ENCODE results near the gene METTL16.
"Not testable (repeated sequence)": the region's sequence is repeated elsewhere in the genome, so short reads cannot be mapped to it uniquely, and the experiment has no call there.

Gene METTL16, protein sequence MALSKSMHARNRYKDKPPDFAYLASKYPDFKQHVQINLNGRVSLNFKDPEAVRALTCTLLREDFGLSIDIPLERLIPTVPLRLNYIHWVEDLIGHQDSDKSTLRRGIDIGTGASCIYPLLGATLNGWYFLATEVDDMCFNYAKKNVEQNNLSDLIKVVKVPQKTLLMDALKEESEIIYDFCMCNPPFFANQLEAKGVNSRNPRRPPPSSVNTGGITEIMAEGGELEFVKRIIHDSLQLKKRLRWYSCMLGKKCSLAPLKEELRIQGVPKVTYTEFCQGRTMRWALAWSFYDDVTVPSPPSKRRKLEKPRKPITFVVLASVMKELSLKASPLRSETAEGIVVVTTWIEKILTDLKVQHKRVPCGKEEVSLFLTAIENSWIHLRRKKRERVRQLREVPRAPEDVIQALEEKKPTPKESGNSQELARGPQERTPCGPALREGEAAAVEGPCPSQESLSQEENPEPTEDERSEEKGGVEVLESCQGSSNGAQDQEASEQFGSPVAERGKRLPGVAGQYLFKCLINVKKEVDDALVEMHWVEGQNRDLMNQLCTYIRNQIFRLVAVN

DNA sequence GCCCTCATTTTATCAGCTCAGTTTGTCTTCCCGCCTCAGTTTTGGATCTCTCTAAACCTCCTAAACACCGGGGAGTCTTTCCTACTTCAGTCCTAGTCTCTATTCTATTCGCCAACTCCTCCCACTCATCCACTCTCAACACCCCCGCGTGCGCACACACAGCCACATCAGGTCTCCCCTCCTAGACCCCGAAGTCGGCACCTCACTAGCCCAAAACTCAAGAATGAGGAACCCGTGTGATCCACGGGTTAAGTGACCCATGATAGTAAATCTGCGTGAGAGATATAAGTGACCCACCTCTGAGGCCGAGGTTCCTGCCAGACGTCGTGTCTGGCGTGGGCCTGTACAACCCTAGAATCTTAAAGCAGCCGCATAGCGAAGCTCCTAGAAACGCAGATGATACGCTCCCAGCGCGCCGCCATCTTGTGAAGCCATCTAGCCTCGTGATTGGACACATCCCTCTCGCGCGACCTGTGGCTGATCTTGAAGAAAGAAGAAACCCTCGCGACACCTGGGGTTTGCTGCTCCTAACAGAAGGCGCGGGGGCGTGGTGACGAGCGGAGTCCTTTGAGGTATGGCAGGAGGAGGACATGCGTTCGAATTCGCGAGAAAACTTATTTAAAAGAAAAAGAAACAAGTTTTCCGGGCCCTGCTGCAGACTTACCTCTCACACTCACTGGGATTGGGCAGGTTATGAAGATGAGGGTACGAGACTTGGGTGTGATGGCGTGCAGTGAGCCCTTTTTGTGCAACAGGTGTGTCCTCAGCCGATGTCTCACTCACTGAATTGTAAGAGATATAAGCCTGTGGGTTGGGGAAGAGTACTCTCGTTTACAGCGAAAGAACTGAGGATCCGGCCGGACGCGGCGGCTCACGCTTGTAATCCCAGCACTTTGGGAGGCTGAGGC is at the start of gene METTL16:
METTL16 (minus strand) TSS at position 427 of the 908 bp plus-strand sequence. CDS start 9,557 bp downstream, outside the sequence.
- DNase-seq, result peak; percentile 100

DNA sequence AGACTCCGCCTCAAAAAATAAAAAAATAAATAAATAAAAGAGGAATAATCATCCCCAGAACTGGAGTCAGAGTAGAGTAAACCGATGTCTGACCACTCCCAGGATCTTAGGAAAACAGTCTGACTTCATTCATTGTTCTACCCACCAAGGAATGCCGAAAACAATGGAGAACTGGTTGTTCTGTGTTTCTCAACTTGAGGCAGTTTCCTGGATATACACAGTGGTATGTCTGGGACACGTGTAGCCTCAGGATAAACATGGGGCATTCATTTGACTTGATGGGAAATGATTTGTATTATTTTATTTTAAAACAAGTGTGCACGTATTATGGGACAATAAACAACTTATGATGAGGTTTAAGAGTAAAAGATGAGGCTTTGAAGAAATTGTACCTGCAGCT is 49.0 kb upstream of the METTL16 start:
- DNase-seq, result no peak

DNA sequence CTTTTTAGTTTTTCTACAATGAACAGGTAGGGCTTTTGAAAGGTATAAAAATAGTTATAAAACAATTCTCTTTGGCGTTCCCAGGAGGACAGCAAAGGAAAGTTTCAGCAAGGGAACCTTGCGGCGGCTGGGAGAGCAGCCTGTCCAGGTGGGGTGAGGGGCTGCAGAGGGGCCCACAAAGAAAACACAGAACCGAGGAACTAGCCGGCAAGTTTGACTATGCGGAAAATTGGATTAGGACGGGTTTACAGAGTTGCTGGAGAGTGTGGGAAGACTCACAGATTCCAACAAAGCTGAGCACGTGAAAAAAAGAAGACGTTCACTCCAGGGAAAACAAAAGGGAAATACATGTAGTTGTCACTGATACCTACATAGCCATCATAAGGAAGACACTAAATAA is 40.2 kb upstream of the METTL16 start:
- no peak for DNase-seq

DNA sequence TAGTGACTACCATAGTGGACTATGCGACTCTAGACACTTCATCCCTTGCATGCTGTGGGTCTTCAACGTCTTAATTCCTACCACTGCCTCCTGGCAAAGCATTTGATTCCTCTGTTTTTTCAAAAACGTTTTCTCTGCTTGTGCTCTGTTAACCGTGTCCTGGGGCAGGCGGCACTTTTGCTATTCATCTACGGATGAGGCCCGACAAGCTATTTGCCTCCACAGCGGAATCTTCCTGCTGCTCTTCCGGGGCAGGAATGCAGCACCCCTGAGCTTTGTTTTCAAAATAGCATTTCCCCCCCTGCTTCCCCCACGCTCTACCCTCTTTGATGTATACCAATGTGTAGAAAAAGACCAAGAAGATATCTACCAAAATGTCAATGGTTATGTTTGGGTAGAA is 39.8 kb upstream of the METTL16 start:
- no peak for DNase-seq

DNA sequence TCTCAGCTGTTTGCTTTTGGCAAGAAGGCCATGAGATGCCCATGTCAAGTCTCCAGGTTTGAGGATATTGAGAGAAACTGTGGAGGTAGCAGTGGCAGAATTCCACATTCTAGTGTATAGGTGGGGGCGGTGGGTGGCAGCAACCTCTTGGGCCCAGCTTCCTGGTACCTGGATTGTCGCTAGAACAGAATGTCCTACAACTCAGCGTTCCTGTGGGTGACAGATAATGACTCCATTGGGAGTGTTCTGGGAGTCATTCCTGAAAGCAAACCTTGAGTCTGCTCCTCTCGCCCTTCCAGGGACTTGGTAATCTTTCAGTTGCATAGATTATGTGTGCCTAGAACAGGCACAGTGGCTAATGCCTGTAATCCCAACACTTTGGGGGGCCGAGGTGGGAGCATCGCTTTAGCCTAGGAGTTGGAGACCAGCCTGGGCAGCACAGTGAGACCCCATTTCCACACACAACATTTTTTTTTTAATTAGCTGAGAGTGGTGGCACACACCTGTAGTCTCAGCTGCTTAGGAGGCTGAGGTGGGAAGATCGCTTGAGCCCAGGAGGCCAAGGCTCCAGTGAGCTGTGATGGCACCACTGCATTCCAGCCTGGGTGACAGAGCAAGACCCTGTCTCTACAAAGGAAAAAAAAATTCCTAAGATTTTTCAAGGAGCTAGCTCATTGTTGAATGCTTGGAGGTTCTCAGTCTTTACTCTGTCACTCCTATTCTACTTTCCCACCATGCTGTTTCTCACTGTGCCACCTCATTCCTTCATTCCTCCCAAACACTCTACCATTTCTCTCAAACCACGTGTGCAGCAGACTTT is 37.9 kb upstream of the METTL16 start:
- DNase-seq, result no peak

DNA sequence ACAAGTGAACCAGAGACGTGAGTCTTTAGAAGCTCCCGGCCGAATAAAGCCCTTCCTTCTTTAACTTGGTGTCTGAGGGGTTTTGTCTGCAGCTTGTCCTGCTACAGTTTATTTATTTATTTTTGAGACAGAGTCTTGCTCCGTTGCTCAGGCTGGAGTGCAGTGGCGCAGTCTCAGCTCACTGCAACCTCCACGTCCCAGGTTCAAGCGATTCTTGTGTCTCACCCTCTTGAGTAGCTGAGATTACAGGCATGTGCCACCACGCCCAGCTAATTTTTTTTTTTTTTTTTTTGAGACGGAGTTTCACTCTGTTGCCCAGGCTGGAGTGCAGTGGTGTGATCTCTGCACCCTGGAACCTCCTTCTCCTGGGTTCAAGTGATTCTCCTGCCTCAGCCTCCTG is 36.3 kb upstream of the METTL16 start:
- DNase-seq, result not testable (repeated sequence)

DNA sequence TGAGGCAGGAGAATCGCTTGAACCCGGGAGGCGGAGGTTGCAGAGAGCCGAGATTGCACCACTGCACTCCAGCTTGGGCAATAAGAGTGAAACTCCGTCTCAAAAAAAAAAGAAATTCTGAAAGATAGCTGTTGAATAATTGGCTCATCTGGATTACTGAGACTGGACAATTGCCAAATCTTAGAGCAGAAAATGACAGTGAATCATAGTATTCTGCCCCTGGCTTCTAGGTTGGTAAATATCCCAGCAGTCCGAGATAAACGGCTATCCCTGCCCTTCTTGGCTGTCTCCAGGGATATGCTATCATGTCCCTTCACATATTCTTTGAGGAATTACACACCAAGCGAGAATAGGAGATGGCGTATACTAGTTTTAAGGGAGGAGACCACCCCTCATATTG is 35.5 kb upstream of the METTL16 start:
- DNase-seq, result peak; percentile 24

DNA sequence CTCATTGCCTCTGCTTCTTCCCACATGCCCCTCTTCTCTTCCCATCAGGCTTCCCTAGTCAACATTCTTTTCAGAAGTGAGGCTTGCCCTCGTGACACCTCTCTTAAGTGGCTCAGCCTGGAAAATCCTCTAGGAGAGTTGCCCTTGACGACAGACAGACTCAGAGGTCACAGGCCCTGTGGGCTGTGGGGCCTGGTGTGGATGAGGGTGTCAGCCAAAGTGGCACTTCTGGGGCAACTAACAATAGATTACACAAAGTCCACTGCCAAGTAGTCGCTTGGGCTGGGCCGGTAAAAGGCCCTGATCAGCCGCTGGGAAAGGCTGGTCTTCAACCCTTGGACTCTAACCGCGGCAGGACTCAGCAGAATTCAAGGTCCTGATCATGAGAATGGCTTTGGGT is 33.7 kb upstream of the METTL16 start:
- no peak for DNase-seq

DNA sequence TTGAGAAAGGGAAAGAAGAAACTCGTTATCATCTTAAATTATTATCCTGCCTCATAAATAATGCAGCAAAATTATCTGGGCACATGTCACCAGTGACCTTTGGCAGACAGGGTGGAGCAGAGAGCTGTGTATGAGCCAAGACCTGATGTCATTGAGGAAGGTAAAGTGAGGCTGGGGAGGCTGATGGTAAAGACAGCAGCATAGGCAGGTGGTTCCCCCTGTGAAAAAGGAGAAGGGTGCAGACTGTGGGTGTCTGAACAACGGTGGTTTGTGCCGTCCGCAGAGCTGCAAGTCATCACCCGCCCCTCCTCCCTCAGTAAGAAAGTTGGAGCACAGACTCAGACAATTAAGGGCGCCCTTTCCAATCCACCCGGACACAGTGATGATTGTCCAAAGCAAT is 30.8 kb upstream of the METTL16 start:
- peak; percentile 15 for DNase-seq

DNA sequence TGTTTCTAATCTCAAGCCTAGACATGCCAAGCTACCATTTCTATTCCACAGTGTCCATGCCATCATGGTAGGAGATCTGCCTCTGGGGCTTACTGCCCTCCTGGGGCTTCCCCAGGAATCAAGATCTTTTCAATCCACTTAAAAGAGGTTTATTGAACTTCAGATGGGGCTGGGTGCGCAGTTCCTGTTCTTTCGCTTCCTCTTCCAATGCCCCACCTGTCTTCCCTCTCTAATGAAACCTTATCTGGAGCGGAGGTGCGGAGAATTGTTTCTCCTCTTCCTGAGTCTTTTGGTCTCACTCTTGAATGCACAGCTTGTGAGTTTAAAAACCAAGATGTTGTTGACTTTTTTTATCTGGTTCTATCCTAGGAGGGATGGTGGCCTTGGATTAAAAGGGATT is 30.4 kb upstream of the METTL16 start:
- DNase-seq, result no peak

DNA sequence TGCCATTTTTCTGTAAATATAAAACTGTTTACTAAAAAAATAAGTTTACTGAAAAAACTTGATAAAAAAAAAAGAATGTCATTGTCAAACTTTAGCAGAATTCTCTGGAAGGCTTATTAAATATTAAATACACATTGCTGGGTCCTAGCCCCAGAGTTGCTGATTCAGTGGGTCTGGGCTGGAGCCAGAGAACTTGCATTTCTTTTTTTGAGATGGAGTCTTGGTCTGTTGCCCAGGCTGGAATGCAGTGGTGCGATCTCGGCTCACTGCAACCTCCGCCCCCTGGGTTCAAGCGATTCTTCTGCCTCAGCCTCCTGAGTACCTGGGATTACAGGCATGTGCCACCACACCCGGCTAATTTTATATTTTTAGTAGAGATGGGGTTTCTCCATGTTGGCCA is 25.9 kb upstream of the METTL16 start:
- DNase-seq, result not testable (repeated sequence)

DNA sequence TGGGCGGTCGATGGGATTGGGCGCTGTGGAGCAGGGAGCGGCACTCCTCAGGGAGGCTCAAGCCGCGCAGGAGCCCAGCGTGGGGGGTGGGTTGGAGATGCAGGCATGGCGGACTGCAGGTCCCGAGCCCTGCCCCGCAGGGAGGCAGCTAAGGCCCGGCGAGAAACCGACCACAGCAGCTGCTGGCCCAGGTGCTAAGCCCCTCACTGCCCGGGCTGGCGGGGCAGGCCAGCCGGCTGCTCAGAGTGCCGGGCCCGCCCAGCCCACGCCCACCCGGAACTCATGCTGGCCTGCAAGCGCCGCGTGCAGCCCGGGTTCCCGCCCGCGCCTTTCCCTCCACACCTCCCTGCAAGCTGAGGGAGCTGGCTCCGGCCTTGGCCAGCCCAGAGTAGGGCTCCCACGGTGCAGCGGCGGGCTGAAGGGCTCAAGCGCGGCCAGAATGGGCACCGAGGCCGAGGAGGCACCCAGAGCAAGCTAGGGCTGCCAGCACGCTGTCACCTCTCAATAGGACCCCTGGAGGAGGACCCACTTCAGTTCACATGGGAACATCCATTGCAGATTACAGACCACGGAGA is 20.5 kb upstream of the METTL16 start:
- no peak for DNase-seq

DNA sequence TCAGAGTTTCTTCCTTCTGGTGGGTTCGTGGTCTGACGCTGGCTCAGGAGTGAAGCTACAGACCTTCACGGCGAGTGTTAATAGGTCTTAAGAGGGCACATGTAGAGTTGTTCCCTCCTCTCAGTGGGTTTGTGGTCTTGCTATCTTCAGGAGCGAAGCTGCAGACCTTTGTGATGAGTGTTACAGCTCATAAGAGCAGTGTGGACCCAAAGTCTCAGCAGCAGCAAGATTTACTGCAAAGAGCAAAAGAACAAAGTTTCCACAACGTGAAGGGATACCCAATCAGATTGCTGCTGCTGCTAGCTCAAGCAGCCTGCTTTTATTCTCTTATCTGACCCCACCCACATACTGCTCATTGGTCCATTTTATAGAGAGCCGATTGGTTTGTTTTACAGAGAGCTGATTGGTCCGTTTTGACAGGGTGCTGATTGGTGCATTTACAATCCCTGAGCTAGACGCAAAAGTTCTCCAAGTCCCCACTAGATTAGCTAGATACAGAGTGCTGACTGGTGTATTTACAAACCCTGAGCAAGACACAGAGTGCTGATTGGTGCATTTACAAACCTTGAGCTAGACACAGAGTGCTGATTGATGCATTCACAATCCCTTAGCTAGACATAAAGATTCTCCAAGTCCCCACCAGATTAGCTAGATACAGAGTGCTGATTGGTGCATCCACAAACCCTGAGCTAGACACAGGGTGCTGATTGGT is 19.7 kb upstream of the METTL16 start:
- DNase-seq, result peak; percentile 56

DNA sequence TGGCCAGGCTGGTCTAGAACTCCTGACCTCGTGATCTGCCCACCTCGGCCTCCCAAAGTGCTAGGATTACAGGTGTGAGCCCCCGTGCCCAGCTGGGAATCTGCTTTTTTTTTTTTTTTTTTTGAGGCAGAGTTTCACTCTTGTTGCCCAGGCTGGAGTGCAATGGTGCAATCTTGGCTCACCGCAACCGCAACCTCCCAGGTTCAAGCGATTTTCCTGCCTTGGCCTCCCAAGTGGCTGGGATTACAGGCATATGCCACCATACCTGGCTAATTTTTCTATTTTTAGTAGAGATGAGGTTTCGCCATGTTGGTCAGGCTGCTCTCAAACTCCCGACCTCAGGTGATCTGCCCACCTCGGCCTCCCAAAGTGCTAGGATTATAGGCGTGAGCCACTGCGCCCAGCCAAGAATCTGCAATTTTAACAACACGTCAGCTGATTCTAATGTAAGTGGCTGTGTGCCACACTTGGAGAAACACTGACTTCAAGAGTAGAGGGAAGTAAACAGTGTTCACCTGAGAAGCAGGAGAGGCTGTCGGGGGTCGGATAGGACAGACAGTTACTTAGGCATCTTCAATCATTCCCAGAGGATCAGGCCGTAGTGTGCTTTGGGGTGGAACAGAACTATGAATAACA is 10.2 kb upstream of the METTL16 start:
- not testable (repeated sequence) for DNase-seq

DNA sequence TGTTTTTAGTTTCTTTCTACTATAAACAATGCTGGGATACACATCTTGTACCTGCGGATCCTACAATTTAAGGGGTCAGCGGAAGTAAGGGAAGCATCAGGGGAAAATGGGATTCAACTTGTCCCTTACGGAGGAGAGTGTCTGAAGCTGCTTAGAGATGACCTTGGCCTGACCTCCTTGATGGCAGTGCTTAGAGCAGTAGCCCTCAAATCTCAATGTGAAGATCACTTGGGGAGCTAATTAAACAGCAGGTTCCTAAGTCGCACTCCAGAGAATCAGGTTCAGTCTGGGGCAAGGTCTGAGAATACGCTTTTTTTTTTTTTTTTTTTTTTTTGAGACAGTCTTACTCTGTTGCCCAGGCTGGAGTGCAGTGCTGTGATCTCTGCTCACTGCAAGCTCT is 9.6 kb upstream of the METTL16 start:
- DNase-seq, result no peak

DNA sequence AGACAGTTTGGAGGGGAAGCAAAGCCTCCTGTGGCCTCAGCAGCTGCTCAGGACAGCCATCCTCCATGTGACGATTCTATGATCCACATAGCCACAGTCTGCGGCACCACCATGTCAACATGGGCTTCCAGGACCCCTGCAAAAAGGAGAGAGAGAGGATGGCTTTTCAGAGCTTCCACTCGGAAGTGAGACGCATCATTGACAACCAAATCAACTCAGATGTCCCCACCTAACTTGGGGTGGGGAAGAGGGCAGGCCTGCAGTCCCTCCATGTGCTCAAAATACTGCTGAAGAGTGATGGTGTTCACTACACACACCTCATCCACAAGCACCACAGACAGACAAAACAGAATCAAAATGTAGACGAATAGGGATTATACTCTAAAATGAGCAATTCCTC is 5.9 kb upstream of the METTL16 start:
- DNase-seq, result no peak

DNA sequence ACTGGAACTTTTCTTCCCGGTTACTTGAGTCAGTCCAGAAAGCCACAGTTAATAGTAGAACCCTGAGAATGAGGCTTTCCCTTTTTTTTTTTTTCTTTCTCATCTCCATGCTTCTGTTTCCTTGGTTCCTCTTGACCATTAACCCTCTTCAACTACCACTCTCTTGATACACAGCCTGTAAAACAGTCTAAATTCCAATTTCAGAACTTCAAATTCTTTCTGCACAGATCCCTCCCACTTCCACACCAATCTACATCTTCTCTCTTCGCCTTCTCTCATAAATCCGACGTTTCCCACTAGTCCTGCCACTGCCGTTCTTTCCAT is 588 bp downstream of the METTL16 start:
- DNase-seq, result peak; percentile 29

DNA sequence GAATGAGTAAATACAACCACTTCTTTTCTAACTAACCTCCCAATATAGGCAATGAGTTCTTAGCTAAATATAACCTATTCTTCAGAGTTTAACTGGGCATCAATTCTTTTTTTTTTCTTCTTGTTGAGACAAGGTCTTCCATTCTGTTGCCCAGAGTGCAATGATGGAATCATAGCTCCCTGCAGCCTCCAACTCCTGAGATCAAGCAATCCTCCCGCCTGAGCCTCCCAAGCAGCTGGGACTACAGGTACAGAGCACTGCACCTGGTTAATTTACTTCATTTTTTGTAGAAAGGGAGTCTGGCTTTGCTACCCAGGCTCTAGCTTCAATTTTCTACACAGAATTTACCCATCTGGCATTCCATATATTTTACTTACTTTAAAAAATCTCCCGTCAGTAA is 1.1 kb downstream of the METTL16 start:
- DNase-seq, result peak; percentile 14

DNA sequence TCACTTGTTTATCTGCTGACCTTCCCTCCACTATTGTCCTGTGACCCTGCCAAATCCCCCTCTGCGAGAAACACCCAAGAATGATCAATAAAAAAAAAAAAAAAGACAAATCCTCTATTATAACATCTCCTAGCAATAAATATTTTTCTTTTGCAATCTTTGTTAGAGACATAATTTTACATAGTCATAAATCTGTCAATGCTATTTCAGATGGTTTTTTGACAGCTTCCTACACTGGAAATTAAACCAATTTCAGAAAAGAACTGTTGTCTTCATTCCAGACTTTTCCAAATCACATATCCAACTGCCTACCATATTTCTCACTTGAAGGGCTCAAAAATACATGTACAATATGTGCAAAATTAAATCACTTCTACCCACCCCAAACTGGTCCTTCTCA is 3.7 kb downstream of the METTL16 start:
- no peak for DNase-seq

DNA sequence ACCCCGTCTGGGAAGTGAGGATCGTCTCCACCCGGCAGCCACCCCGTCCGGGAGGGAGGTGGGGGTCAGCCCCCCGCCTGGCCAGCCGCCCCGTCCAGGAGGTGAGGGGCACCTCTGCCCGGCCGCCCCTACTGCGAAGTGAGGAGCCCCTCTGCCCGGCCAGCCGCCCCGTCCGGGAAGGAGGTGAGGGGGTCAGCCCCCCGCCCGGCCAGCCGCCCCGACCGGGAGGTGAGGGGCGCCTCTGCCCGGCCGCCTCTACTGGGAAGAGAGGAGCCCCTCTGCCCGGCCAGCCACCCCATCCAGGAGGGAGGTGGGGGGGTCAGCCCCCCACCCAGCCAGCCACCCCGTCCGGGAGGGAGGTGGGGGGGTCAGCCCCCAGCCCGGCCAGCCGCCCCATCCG is 4.7 kb downstream of the METTL16 start:
- DNase-seq, result not testable (repeated sequence)

DNA sequence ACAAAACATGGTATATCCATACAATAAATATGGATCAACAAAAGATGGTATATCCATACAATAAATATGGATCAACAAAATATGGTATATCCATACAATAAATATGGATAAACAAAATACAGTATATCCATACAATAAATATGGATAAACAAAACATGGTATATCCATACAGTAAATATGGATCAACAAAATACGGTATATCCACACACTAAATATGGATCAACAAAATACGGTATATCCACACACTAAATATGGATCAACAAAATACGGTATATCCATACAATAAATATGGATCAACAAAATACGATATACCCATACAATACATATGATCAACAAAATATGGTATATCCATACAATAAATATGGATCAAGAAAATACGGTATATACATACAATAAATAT is 8.1 kb downstream of the METTL16 start:
- no peak for DNase-seq
